HG03457 (cell line): ENCODE data around the gene VAT1L.

Experiments
- ATAC-seq: cut with Tn5 transposase; IDR thresholded peaks from one replicate; pipeline ENCODE4 v1.9.1; 2021; ENCODE audit warnings: moderate number of reproducible peaks; ENCODE audit not compliant: unreplicated experiment

VAT1L gene

GRCh38 chr16:77788181-77789084 lies at the start of gene VAT1L:
Gene VAT1L (plus strand): TSS chr16:77788564. CDS start chr16:77788683, 119 bp downstream.
- ATAC-seq = no peak

- no peak for ATAC-seq
Measured at GRCh38 chr16:77738706-77739558, 49.4 kb upstream of the VAT1L start.

GRCh38 chr16:77739559-77739892 lies 48.8 kb upstream of the VAT1L start:
- no peak for ATAC-seq

- no peak for ATAC-seq
Measured at GRCh38 chr16:77744141-77744540, 44.2 kb upstream of the VAT1L start.

- ATAC-seq = no peak
Measured at GRCh38 chr16:77745972-77746371, 42.4 kb upstream of the VAT1L start.

- no peak for ATAC-seq
Measured at GRCh38 chr16:77748421-77749005, 39.9 kb upstream of the VAT1L start.

- no peak for ATAC-seq
Measured at GRCh38 chr16:77749415-77749814, 38.9 kb upstream of the VAT1L start.

GRCh38 chr16:77758046-77758445 lies 30.3 kb upstream of the VAT1L start:
- ATAC-seq = no peak

- ATAC-seq = no peak
Measured at GRCh38 chr16:77758508-77758907, 29.9 kb upstream of the VAT1L start.

- no peak for ATAC-seq
Measured at GRCh38 chr16:77759201-77759600, 29.2 kb upstream of the VAT1L start.

GRCh38 chr16:77759821-77760220 lies 28.5 kb upstream of the VAT1L start:
- no peak for ATAC-seq

GRCh38 chr16:77760800-77761199 lies 27.6 kb upstream of the VAT1L start:
- no peak for ATAC-seq

GRCh38 chr16:77761204-77761603 lies 27.2 kb upstream of the VAT1L start:
- ATAC-seq = no peak

- no peak for ATAC-seq
Measured at GRCh38 chr16:77762262-77762661, 26.1 kb upstream of the VAT1L start.

GRCh38 chr16:77763994-77764393 lies 24.4 kb upstream of the VAT1L start:
- ATAC-seq = no peak

- ATAC-seq = no peak
Measured at GRCh38 chr16:77767211-77767610, 21.2 kb upstream of the VAT1L start.

- ATAC-seq = no peak
Measured at GRCh38 chr16:77767826-77768225, 20.5 kb upstream of the VAT1L start.

- no peak for ATAC-seq
Measured at GRCh38 chr16:77775911-77776909, 12.2 kb upstream of the VAT1L start.

- no peak for ATAC-seq
Measured at GRCh38 chr16:77777745-77778144, 10.6 kb upstream of the VAT1L start.

GRCh38 chr16:77780378-77780837 lies 8.0 kb upstream of the VAT1L start:
- no peak for ATAC-seq
